HG03196 (cell line): ENCODE results near the gene IL21.
"Not testable (repeated sequence)": the region's sequence is repeated elsewhere in the genome, so short reads cannot be mapped to it uniquely, and the experiment has no call there.

Source experiments
- ATAC-seq: cut with Tn5 transposase; IDR thresholded peaks from one replicate; pipeline ENCODE4 v1.9.1; 2021; ENCODE audit not compliant: unreplicated experiment

The IL21 gene

DNA sequence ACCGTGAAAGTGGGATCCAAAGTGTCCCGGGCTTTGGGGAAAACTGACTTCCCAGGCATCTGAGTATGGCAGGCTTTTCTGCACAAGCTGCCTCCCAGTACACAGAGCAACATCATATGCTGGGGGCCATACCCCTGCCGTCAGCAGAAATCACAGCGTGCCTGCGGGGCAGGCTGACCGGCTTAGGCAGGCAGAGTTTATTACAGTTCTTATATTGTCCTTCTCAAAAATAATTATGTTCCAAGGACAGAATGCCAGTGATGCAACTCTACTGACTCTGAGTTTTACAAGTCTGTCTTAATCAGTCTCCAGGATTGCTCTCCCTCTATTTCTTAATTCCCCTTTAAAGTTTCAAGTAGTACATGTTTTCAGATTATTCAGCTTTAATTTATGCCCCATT, 37.0 kb downstream of the IL21 start:
- ATAC-seq = no peak

DNA sequence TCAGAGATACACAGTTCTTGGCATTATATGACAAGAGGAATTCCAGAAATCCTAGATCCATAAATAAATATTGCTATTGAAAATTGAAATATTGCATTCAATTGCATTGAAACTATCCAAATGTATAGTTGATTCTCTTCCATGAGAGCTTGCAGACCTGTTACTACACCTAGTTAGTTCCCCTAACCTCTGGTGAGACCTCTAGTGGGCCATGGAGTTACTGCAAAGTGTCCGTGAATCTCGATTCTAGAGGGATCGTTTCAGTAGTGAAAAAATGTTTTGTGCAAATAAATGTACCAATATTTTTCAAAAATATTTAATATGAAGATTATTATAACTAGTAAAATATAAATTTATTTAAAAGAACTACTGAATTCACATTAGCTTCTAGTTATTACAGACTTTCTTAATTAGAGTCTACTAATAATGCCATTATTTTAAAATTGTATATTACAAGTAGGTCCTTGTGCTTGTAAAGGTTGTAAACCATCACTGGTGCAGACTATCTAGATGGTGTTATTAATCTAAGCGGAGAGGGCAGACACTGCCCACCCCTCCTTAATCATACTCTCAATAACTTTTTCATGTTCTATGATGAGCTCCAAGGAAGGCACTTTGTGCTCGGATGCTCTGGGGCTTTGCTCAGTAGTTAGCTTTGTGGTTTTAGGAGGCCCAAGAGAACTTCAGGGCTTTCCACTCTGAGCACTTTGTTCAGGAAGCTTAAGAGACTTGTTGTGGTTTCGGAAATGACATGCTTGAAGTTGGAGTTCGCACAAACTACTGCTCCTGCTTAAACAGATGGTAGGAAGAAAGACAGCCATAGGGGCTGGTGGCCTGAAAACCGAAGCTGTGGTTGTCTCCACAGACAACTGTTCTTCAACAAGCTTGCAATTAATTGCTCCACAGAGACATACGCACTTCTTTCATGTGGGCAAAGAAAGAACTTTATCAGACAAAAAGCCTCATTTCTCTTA, 42.8 kb downstream of the IL21 start:
- ATAC-seq = peak; percentile 81

DNA sequence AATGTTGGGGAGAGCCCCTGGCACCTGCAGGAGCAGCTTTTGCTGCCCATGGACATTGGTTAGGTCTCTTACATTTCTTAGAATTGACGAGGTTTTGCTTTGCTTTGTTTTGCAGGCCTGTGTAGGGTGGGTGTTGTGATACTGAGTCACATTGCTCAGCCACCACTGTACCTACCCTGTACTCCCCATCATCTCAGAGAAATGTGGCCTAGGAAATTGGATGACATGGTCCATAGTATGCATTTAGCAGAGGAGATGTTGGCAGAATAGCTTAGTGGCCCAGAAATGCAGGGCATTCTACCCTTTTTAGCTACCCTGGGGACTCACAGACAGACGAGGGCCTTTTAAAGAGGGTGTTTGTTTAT, 43.7 kb downstream of the IL21 start:
- ATAC-seq = no peak

DNA sequence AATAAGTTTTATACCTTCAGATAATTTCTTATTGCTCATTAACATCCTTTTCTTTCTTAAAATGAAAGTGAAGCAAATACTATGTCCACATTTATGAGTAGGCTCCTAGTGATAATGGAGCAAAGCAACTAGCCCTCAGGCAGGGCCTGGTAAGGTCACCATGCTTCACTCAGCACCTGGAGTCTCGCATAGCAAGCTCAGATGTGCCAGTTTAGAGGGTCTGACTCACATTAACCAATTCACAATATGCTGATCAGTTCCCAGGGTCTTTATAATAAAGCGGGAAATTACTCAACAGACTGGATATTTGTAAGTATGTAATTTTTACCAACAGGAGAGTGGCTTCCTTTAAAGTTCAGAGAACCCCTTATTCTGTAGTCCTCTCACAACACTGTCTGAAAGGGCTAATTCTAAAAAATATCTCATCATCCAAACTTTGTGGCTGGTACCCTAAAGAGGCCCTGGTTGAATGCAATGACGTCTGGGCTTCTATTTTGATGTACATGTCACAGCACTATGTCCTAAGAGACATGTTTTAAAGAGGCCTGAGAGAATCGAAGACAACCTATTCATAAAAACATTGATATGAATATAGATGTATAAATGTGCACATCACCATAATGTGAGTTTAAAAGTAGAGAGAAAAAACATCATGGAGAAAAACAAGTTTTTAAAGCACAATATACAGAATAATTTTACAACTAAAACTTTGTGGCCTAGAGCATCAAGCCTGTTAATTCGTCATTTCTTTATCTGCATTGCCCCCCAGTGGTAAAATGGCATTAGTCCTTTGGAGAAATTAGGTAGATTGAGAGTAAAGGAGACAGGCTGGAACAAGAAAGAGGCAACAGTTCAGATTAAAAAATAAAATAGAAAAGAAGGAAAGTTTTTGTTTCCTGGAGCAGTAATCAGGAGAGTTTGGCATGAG, 44.3 kb downstream of the IL21 start:
- no peak for ATAC-seq

DNA sequence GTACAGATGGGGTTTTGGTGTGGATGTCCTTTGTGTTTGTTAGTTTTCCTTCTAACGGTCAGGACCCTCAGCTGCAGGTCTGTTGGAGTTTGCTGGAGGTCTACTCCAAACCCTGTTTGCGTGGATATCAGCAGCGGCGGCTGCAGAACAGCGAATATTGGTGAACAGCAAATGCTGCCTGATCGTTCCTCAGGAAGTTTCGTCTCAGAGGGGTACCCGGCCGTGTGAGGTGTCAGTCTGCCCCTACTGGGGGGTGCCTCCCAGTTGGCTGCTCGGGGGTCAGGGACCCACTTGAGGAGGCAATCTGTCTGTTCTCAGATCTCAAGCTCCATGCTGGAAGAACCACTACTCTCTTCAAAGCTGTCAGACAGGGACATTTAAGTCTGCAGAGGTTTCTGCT, 46.5 kb downstream of the IL21 start:
- ATAC-seq = not testable (repeated sequence)

DNA sequence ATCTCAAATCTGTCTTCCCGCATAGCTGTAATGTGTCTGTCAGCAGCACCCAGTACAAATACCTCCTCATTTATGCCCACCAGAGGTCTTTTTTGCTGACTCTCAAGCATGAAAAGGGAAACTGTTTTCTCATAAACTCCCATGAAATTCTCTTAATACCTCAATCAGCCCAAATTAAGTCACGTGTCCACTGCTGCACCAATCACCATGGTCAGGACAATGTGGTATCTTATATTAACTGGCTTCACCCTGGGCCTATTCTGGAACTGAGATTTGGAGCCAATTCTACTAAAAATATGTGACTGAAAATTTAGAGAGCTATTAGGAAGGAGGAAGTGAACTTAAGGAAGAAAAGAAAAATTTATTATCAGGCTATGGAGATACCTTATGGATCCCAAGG, 58.4 kb downstream of the IL21 start:
- ATAC-seq = no peak
